Measurements from ENCODE around the gene MRPL52. TPM values are rescaled to one million over a fixed set of nuclear protein-coding genes. Genes with fewer than 3 reads are reported as not detected.
A peak's percentile ranks its signal among the peaks of the same experiment; 100 is the strongest.
"Not testable (repeated sequence)": the region's sequence is repeated elsewhere in the genome, so short reads cannot be mapped to it uniquely, and the experiment has no call there.

MRPL52 gene
- total and polyA plus RNA-seq, 4 experiments from 2014 or later, result 58.0 to 164 (median 82.8) TPM

- H3K36me3 Mint-ChIP-seq; intact Hi-C loops (cut with micrococcal nuclease); H3K27me3 ChIP-seq (ENCODE audit: insufficient read depth, low read length); H3K4me3 ChIP-seq (ENCODE audit: low read length in 2 of 2); H3K4me1 Mint-ChIP-seq; H3K27ac ChIP-seq (ENCODE audit: low read depth, low read length); H3K9me3 ChIP-seq (ENCODE audit: control insufficient read depth in 1 of 2, low read length in 2 of 2); H3K36me3 ChIP-seq (ENCODE audit: insufficient read depth, low read length); H3K4me3 Mint-ChIP-seq; H3K4me1 ChIP-seq (ENCODE audit: insufficient read depth, low read length); H3K9me3 Mint-ChIP-seq; POLR2A ChIA-PET (ENCODE audit: partially characterized antibody); DNase-seq; CTCF ChIA-PET (ENCODE audit: partially characterized antibody); H3K27ac Mint-ChIP-seq: not testable (repeated sequence)
- peaks cover 21 to 23% of the 10 kb centered on the region in 2 donors for H3K27me3 Mint-ChIP-seq
These were observed 36.1 kb upstream of the MRPL52 start for GRCh38 chr14:22793550-22793949.

GRCh38 chr14:22793976-22794375 is 35.7 kb upstream of the MRPL52 start:
- Mint-ChIP-seq H3K27ac (no peak overlapping the region), H3K27me3 (peaks cover 25 to 27% of the 10 kb centered on the region in 2 donors), H3K9me3 (peaks cover 0 to 3% (median 0%) of the 10 kb centered on the region in 8 donors), H3K36me3 (no peaks in the 10 kb centered on the region), H3K4me3 (no peak overlapping the region), H3K4me1 (peaks cover 0 to 2% (median 0%) of the 10 kb centered on the region in 4 donors)
- Histone ChIP-seq H3K4me3 (ENCODE audit: low read length in 2 of 2) (no peak overlapping the region), H3K36me3 (ENCODE audit: insufficient read depth, low read length) (no peaks in the 10 kb centered on the region), H3K27ac (ENCODE audit: low read depth, low read length) (no peak overlapping the region), H3K9me3 (ENCODE audit: control insufficient read depth in 1 of 2, low read length in 2 of 2) (no peaks in the 10 kb centered on the region), H3K4me1 (ENCODE audit: insufficient read depth, low read length) (no peaks in the 10 kb centered on the region), H3K27me3 (ENCODE audit: insufficient read depth, low read length) (no peaks in the 10 kb centered on the region)
- POLR2A ChIA-PET (ENCODE audit: partially characterized antibody), result no interaction called here
- no peak for DNase-seq
- intact Hi-C loops (cut with micrococcal nuclease), result no loop called here
- CTCF ChIA-PET (ENCODE audit: partially characterized antibody), result no interaction called here

DNA sequence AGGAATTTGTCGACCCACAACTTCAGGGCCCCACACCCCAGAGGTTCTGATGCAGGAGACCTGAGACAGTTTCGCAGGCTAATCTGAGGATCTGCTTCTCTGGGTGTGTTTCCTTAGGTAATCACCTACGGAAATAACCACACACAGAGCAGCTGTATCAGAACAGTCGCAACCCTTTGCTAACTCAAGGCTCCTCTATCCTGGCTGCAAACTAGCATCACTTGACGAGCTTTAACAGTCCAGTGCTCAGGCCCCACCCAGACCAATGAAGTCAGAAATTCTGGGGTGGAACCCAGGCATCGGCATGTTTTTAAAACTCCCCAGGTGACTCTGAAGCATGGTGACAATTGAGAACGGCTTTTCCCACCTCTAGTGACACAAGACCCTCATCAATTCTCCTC is 35.1 kb upstream of the MRPL52 start:
- Mint-ChIP-seq H3K27me3 (peaks cover 28 to 29% of the 10 kb centered on the region in 2 donors), H3K36me3 (no peaks in the 10 kb centered on the region), H3K9me3 (peaks cover 0 to 3% (median 0%) of the 10 kb centered on the region in 8 donors), H3K4me1 (peaks cover 0 to 2% (median 0%) of the 10 kb centered on the region in 4 donors), H3K27ac (no peak overlapping the region), H3K4me3 (no peak overlapping the region)
- CTCF ChIA-PET (ENCODE audit: partially characterized antibody), result no interaction called here
- H3K4me3 ChIP-seq (ENCODE audit: low read length in 2 of 2), result no peak overlapping the region
- intact Hi-C loops (cut with micrococcal nuclease), result no loop called here
- no peak for DNase-seq
- no peaks in the 10 kb centered on the region for H3K27me3 ChIP-seq (ENCODE audit: insufficient read depth, low read length)
- H3K9me3 ChIP-seq (ENCODE audit: control insufficient read depth in 1 of 2, low read length in 2 of 2), result no peaks in the 10 kb centered on the region
- H3K4me1 ChIP-seq (ENCODE audit: insufficient read depth, low read length), result no peaks in the 10 kb centered on the region
- POLR2A ChIA-PET (ENCODE audit: partially characterized antibody), result no interaction called here
- H3K27ac ChIP-seq (ENCODE audit: low read depth, low read length), result no peak overlapping the region
- H3K36me3 ChIP-seq (ENCODE audit: insufficient read depth, low read length), result no peaks in the 10 kb centered on the region

GRCh38 chr14:22796087-22796707 is 33.5 kb upstream of the MRPL52 start:
- CTCF ChIA-PET (ENCODE audit: partially characterized antibody), result no interaction called here
- no peaks in the 10 kb centered on the region for H3K9me3 ChIP-seq (ENCODE audit: control insufficient read depth in 1 of 2, low read length in 2 of 2)
- no peak for DNase-seq
- no peaks in the 10 kb centered on the region for H3K4me1 Mint-ChIP-seq
- H3K36me3 ChIP-seq (ENCODE audit: insufficient read depth, low read length), result no peaks in the 10 kb centered on the region
- H3K27me3 ChIP-seq (ENCODE audit: insufficient read depth, low read length), result no peaks in the 10 kb centered on the region
- no peak overlapping the region for H3K27ac ChIP-seq (ENCODE audit: low read depth, low read length)
- no peak overlapping the region for H3K4me3 ChIP-seq (ENCODE audit: low read length in 2 of 2)
- H3K4me1 ChIP-seq (ENCODE audit: insufficient read depth, low read length), result no peaks in the 10 kb centered on the region
- H3K36me3 Mint-ChIP-seq, result no peaks in the 10 kb centered on the region
- intact Hi-C loops (cut with micrococcal nuclease), result no loop called here
- POLR2A ChIA-PET (ENCODE audit: partially characterized antibody), result no interaction called here
- H3K27ac Mint-ChIP-seq, result no peak overlapping the region
- H3K4me3 Mint-ChIP-seq, result no peak overlapping the region
- H3K27me3 Mint-ChIP-seq, result peaks cover 36% of the 10 kb centered on the region in 2 donors
- peaks cover 0 to 3% (median 0%) of the 10 kb centered on the region in 8 donors for H3K9me3 Mint-ChIP-seq

DNA sequence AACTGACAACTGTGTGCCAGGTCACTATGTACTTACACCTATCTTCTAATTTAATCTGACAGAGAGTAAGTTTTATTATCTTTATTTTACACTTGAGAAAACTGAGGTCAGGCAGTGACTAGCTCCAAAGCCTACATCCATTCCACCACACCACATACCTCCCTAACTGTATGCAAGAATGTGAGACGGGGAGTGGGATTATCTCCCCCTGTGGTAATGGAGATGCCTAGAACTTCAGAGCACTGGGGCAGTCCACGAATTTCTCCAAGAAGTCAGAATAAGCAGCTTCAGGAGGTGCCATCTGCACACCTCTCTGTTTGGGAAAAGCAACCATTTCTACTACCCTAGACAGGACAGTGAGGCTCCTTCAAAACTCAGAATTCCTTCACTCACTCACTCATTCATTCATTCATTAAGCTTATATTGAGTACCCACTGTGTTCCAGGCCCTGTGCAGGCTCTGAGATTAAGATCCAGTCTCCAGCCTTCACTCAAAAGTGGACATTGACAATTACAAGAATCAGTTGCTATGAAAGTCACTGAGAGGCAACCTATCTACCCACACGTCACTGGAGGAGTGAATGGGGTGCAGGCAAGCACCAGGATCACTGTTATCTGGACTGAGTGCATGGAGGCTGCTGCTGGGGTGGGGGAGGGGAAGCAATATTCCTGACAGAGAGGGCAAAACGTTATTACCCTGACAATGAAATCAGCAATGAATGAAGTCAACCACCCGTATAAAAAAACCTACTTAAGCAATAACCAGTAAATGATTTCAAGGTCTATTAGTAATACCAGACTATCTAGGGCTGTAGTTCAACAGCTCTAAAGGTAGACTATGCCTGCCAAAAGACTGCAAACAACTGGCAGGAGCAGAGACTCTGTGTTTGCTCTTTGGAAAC is 32.4 kb upstream of the MRPL52 start:
- CTCF ChIA-PET (ENCODE audit: partially characterized antibody), result no interaction called here
- no peak overlapping the region for H3K27ac Mint-ChIP-seq

DNA sequence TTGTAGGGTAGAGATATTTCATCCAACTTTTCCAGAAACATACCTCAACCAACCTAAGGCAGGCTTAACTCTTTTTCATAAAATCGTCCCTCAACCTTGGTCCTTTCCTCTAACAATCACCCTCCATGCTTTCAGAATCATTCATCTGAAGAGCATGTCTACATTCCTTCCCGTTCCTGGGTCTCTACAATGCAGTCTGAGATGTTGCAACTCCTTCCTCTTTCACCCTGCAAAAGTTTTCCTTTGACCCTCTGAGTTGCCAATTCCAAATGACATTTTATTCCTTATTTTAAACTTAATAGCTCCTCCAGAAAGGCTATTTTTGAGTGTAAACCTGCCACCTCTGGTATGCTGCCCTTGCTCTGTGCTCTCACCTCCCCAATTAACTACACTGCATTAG is 31.2 kb upstream of the MRPL52 start:
- no peak overlapping the region for H3K27ac ChIP-seq (ENCODE audit: low read depth, low read length)
- intact Hi-C loops (cut with micrococcal nuclease), result no loop called here
- H3K4me1 ChIP-seq (ENCODE audit: insufficient read depth, low read length), result no peaks in the 10 kb centered on the region
- Mint-ChIP-seq H3K9me3 (peaks cover 0 to 3% (median 0%) of the 10 kb centered on the region in 8 donors), H3K4me1 (no peaks in the 10 kb centered on the region), H3K4me3 (no peak overlapping the region), H3K27me3 (peaks cover 43 to 45% of the 10 kb centered on the region in 2 donors), H3K36me3 (no peaks in the 10 kb centered on the region), H3K27ac (peak overlapping the region in 1 of 7 donors; percentile 26)
- no peak for DNase-seq
- ChIA-PET CTCF (ENCODE audit: partially characterized antibody) (no interaction called here), POLR2A (ENCODE audit: partially characterized antibody) (no interaction called here)
- no peaks in the 10 kb centered on the region for H3K27me3 ChIP-seq (ENCODE audit: insufficient read depth, low read length)
- no peaks in the 10 kb centered on the region for H3K9me3 ChIP-seq (ENCODE audit: control insufficient read depth in 1 of 2, low read length in 2 of 2)
- H3K4me3 ChIP-seq (ENCODE audit: low read length in 2 of 2), result no peak overlapping the region
- no peaks in the 10 kb centered on the region for H3K36me3 ChIP-seq (ENCODE audit: insufficient read depth, low read length)

More for the DNA sequence above, 32.4 kb upstream of the MRPL52 start:
- no peaks in the 10 kb centered on the region for H3K4me1 Mint-ChIP-seq
- H3K9me3 Mint-ChIP-seq, result peaks cover 0 to 3% (median 0%) of the 10 kb centered on the region in 8 donors
- no peaks in the 10 kb centered on the region for H3K27me3 ChIP-seq (ENCODE audit: insufficient read depth, low read length)
- no peaks in the 10 kb centered on the region for H3K9me3 ChIP-seq (ENCODE audit: control insufficient read depth in 1 of 2, low read length in 2 of 2)
- H3K27me3 Mint-ChIP-seq, result peaks cover 39 to 40% of the 10 kb centered on the region in 2 donors
- intact Hi-C loops (cut with micrococcal nuclease), result no loop called here
- POLR2A ChIA-PET (ENCODE audit: partially characterized antibody), result no interaction called here
- no peaks in the 10 kb centered on the region for H3K4me1 ChIP-seq (ENCODE audit: insufficient read depth, low read length)
- no peak overlapping the region for H3K27ac ChIP-seq (ENCODE audit: low read depth, low read length)
- H3K36me3 Mint-ChIP-seq, result no peaks in the 10 kb centered on the region
- no peaks in the 10 kb centered on the region for H3K36me3 ChIP-seq (ENCODE audit: insufficient read depth, low read length)
- no peak overlapping the region for H3K4me3 Mint-ChIP-seq
- no peak for DNase-seq
- H3K4me3 ChIP-seq (ENCODE audit: low read length in 2 of 2), result no peak overlapping the region

- H3K27me3 Mint-ChIP-seq, result peaks cover 42 to 44% of the 10 kb centered on the region in 2 donors
These were observed 29.3 kb upstream of the MRPL52 start for GRCh38 chr14:22800346-22800745.

More at GRCh38 chr14:22800346-22800745, 29.3 kb upstream of the MRPL52 start:
- no peaks in the 10 kb centered on the region for H3K9me3 ChIP-seq (ENCODE audit: control insufficient read depth in 1 of 2, low read length in 2 of 2)
- no peak overlapping the region for H3K27ac ChIP-seq (ENCODE audit: low read depth, low read length)
- POLR2A ChIA-PET (ENCODE audit: partially characterized antibody), result no interaction called here
- Mint-ChIP-seq H3K27ac (no peak overlapping the region), H3K9me3 (peaks cover 0 to 3% (median 0%) of the 10 kb centered on the region in 8 donors), H3K4me1 (no peaks in the 10 kb centered on the region), H3K36me3 (no peaks in the 10 kb centered on the region), H3K4me3 (no peak overlapping the region)
- no peaks in the 10 kb centered on the region for H3K4me1 ChIP-seq (ENCODE audit: insufficient read depth, low read length)
- intact Hi-C loops (cut with micrococcal nuclease), result no loop called here
- no peaks in the 10 kb centered on the region for H3K36me3 ChIP-seq (ENCODE audit: insufficient read depth, low read length)
- no peak overlapping the region for H3K4me3 ChIP-seq (ENCODE audit: low read length in 2 of 2)
- DNase-seq, result no peak
- CTCF ChIA-PET (ENCODE audit: partially characterized antibody), result interaction anchor here (1.0 kb wide), 1 partner anchor 12 kb away, joined by 3 read pairs; no protein-coding TSS in a partner anchor
- no peaks in the 10 kb centered on the region for H3K27me3 ChIP-seq (ENCODE audit: insufficient read depth, low read length)

Measured in CD4-positive, alpha-beta memory T cell (primary cell).